H1 (cell line): ENCODE measurements around the gene LIFR. TPM values are rescaled to one million over a fixed set of nuclear protein-coding genes. Genes with fewer than 3 reads are reported as not detected.
A peak's percentile ranks its signal among the peaks of the same experiment; 100 is the strongest.

ENCODE experiments used
- CTCF ChIA-PET: fragments of 300-600 bp; sonication (Branson Sonifier 250); formaldehyde crosslinking; loops from one replicate; lab custom pipeline; 2021; ENCODE audit not compliant: partially characterized antibody; lab: Charles Lee
- POLR2A ChIA-PET: fragments of 300-600 bp; sonication (Branson Sonifier 250); formaldehyde crosslinking; loops from one replicate; lab custom pipeline; 2021; ENCODE audit warnings: inconsistent platforms; ENCODE audit not compliant: partially characterized antibody; lab: Charles Lee
- DNase-seq, 2 experiments: peaks; one replicate each; pipeline versions ENCODE4 v3.0.0 to v3.0.0-alpha.2; 2010 to 2022; ENCODE audit warnings: low spot score in 2 of 2, low read depth in 1 of 2, mixed read lengths in 1 of 2
- FAIRE-seq: peaks from 2 replicates; lab custom pipeline; 2011; peaks lifted over from hg19 to GRCh38; lab: Jason Lieb, UNC
- H2AFZ ChIP-seq: 2 replicates; pipeline ENCODE4 v1.8.1; 2012; ENCODE audit warnings: low read length, inconsistent platforms
- H2AK5ac ChIP-seq: 2 replicates; pipeline ENCODE4 v1.6.1; 2013; ENCODE audit warnings: low read depth, low read length
- H2BK120ac ChIP-seq: replicated peaks from 2 replicates; pipeline ENCODE3; 2013; ENCODE audit warnings: low read depth, low read length, inconsistent platforms
- H2BK12ac ChIP-seq: 2 replicates; pipeline ENCODE4 v1.6.1; 2013; ENCODE audit warnings: low read depth, low read length
- H2BK15ac ChIP-seq: 2 replicates; pipeline ENCODE4 v1.6.1; 2013; ENCODE audit warnings: low read length
- H2BK20ac ChIP-seq: 2 replicates; pipeline ENCODE4 v1.6.1; 2013; ENCODE audit warnings: low read length
- H2BK5ac ChIP-seq: 2 replicates; pipeline ENCODE4 v1.6.1; 2013; ENCODE audit warnings: low read depth, low read length
- H3K14ac ChIP-seq: 2 replicates; pipeline ENCODE4 v1.6.1; 2013; ENCODE audit warnings: inconsistent platforms; ENCODE audit not compliant: insufficient read length
- H3K18ac ChIP-seq: 2 replicates; pipeline ENCODE4 v1.6.1; 2013; ENCODE audit warnings: low read length; ENCODE audit errors: extremely low read depth
- H3K23ac ChIP-seq: 2 replicates; pipeline ENCODE4 v1.6.1; 2013; ENCODE audit warnings: inconsistent platforms; ENCODE audit not compliant: insufficient read length
- H3K23me2 ChIP-seq: 2 replicates; pipeline ENCODE4 v1.6.1; 2013; ENCODE audit warnings: low read depth, low read length
- H3K27ac ChIP-seq: 2 replicates; pipeline ENCODE4 v1.6.1; 2011; ENCODE audit warnings: low read depth, low read length, inconsistent platforms
- H3K27me3 ChIP-seq, 4 experiments: replicated peaks in 1 of 4; 1 replicate in 1 of 4; 2 replicates in 3 of 4; pipeline versions ENCODE4 v1.6.1 to v1.8.1; 2011 to 2013; ENCODE audit warnings: low read length in 3 of 4, mild to moderate bottlenecking in 3 of 4, inconsistent platforms in 2 of 4, mixed read lengths in 2 of 4, moderate library complexity in 1 of 4; ENCODE audit not compliant: control insufficient read depth in 3 of 4, insufficient read depth in 3 of 4; ENCODE audit errors: extremely low read depth in 1 of 4
- H3K36me3 ChIP-seq, 4 experiments: 2 replicates each; pipeline versions ENCODE4 v1.6.1 to v1.8.1; 2011 to 2013; ENCODE audit warnings: mild to moderate bottlenecking in 4 of 4, low read length in 3 of 4, moderate library complexity in 2 of 4, control low read depth in 1 of 4, inconsistent platforms in 1 of 4; ENCODE audit not compliant: insufficient read depth in 4 of 4, control insufficient read depth in 2 of 4
- H3K4ac ChIP-seq: replicated peaks from 2 replicates; pipeline ENCODE3; 2013; ENCODE audit warnings: low read length, low read depth, mixed read lengths, inconsistent platforms; ENCODE audit not compliant: insufficient read length
- H3K4me1 ChIP-seq, 4 experiments: replicated peaks in 1 of 4; 1 replicate in 1 of 4; 2 replicates in 3 of 4; pipeline versions ENCODE4 v1.6.1 to v1.8.1; 2011 to 2013; ENCODE audit warnings: low read length in 3 of 4, inconsistent platforms in 2 of 4, mixed read lengths in 1 of 4; ENCODE audit not compliant: insufficient read depth in 4 of 4, control insufficient read depth in 3 of 4
- H3K4me2 ChIP-seq, 2 experiments: 2 replicates each; pipeline versions ENCODE4 v1.6.1 to v1.8.1; 2011 to 2013; ENCODE audit warnings: low read depth in 2 of 2, low read length in 2 of 2, control low read depth in 1 of 2, inconsistent platforms in 1 of 2, mild to moderate bottlenecking in 1 of 2; ENCODE audit not compliant: insufficient read depth in 1 of 2
- H3K4me3 ChIP-seq, 4 experiments: fragments of 200-600, 300-600 bp in 1 of 4; sonication (generic), shearing (Covaris generic), sonication (Bioruptor Twin) in 1 of 4; 2 replicates each; pipeline versions ENCODE4 v1.5.1 to v1.8.1; 2011 to 2016; ENCODE audit warnings: low read length in 4 of 4, low read depth in 3 of 4, control low read depth in 2 of 4, inconsistent platforms in 2 of 4, mild to moderate bottlenecking in 2 of 4, mixed read lengths in 1 of 4, moderate library complexity in 1 of 4; ENCODE audit not compliant: insufficient read depth in 2 of 4; ENCODE audit errors: extremely low read depth in 1 of 4
- H3K56ac ChIP-seq: replicated peaks from 2 replicates; pipeline ENCODE3; 2013; ENCODE audit warnings: low read depth, mild to moderate bottlenecking, mixed read lengths, low read length, inconsistent platforms; ENCODE audit not compliant: insufficient read length
- H3K79me1 ChIP-seq: 2 replicates; pipeline ENCODE4 v1.6.1; 2013; ENCODE audit warnings: low read depth, low read length, control low read depth
- H3K79me2 ChIP-seq, 2 experiments: 2 replicates each; pipeline versions ENCODE4 v1.6.1 to v1.8.1; 2012 to 2013; ENCODE audit warnings: low read length in 2 of 2, mild to moderate bottlenecking in 2 of 2, inconsistent platforms in 1 of 2; ENCODE audit not compliant: insufficient read depth in 2 of 2, control insufficient read depth in 1 of 2
- H3K9ac ChIP-seq, 4 experiments: replicated peaks in 1 of 4; 1 replicate in 1 of 4; 2 replicates in 3 of 4; pipeline versions ENCODE4 v1.6.1 to v1.8.1; 2011 to 2013; ENCODE audit warnings: low read depth in 3 of 4, low read length in 3 of 4, control low read depth in 2 of 4, mild to moderate bottlenecking in 2 of 4, moderate library complexity in 2 of 4, inconsistent platforms in 1 of 4; ENCODE audit errors: extremely low read depth in 1 of 4
- H3K9me3 ChIP-seq, 2 experiments: 2 replicates each; pipeline versions ENCODE4 v1.6.1 to v1.8.1; 2012 to 2013; ENCODE audit warnings: mild to moderate bottlenecking in 2 of 2, moderate library complexity in 2 of 2, control low read depth in 1 of 2, inconsistent platforms in 1 of 2, low read depth in 1 of 2, low read length in 1 of 2, mixed read lengths in 1 of 2; ENCODE audit not compliant: insufficient read depth in 2 of 2
- H4K20me1 ChIP-seq, 2 experiments: replicated peaks in 1 of 2; 2 replicates each; pipeline versions ENCODE3 to v1.8.1; 2011 to 2013; ENCODE audit warnings: inconsistent platforms in 2 of 2, low read length in 2 of 2, mild to moderate bottlenecking in 1 of 2; ENCODE audit not compliant: insufficient read depth in 2 of 2, control insufficient read depth in 1 of 2
- H4K5ac ChIP-seq: 2 replicates; pipeline ENCODE4 v1.6.1; 2013; ENCODE audit warnings: low read length, low read depth, mixed read lengths, inconsistent platforms; ENCODE audit not compliant: insufficient read length
- H4K8ac ChIP-seq: 2 replicates; pipeline ENCODE4 v1.8.0; 2013; ENCODE audit warnings: mild to moderate bottlenecking, moderate library complexity, low read length, inconsistent platforms; ENCODE audit not compliant: insufficient read depth; ENCODE audit errors: extremely low read depth
- H4K91ac ChIP-seq: replicated peaks from 2 replicates; pipeline ENCODE3; 2013; ENCODE audit warnings: low read length, mixed read lengths, inconsistent platforms; ENCODE audit not compliant: insufficient read length
- BRCA1 ChIP-seq: IDR thresholded peaks from 2 replicates; pipeline ENCODE4 v1.6.1; 2012; ENCODE audit warnings: low read depth, low read length, improper control_type of control experiment
- SP1 ChIP-seq: IDR thresholded peaks from 2 replicates; pipeline ENCODE4 v1.6.1; 2011; ENCODE audit warnings: low read depth, low read length
- SRF ChIP-seq: IDR thresholded peaks from 2 replicates; pipeline ENCODE4 v1.6.1; 2011; ENCODE audit warnings: mild to moderate bottlenecking, low read depth, low read length, moderate library complexity
- TAF7 ChIP-seq: optimal IDR thresholded peaks from 2 replicates; pipeline ENCODE3; 2011; ENCODE audit warnings: low read depth, mild to moderate bottlenecking, inconsistent platforms, low read length, moderate library complexity, borderline replicate concordance
- WGBS, 2 experiments: shearing (Covaris generic) in 1 of 2; methylation state at CpG; one replicate each; pipeline versions ENCODE4 v1.1.6 to v1.1.7; 2013 to 2015; ENCODE audit warnings: low lambda C conversion rate in 2 of 2, mixed read lengths in 2 of 2, inconsistent platforms in 1 of 2, low coverage in 1 of 2, missing lambda C conversion rate in 1 of 2; ENCODE audit not compliant: insufficient replicate concordance in 2 of 2, insufficient coverage in 1 of 2, insufficient read length in 1 of 2; ENCODE audit errors: extremely low coverage in 1 of 2, missing lambda C conversion rate in 1 of 2; 5-methylcytosine and 5-hydroxymethylcytosine counted together
- polyA plus RNA-seq, 7 experiments: library from polyadenylated mRNA; depleted of rRNA in 3 of 7; stranded (reverse) in 5 of 7; unstranded in 2 of 7; fragments of >200 nt in 5 of 7; fragments of 200-250 nt in 2 of 7; gene quantifications; 1 replicate in 5 of 7; 2 replicates in 1 of 7; 4 replicates in 1 of 7; pipeline versions ENCODE4 v1.2.1 to v1.2.3, GENCODE V29; 2011 to 2013; ENCODE audit warnings: missing spikeins in 2 of 7, mixed read lengths in 2 of 7
- total RNA-seq: library from RNA; stranded (reverse); fragmentation: NEBNext Ultra II Directional; extraction: Animal tissue kit (Norgen Biotek cat#: 25700); gene quantifications from 2 replicates; pipeline ENCODE4 v1.2.1, GENCODE V29; 2021
- TF ChIP-seq, protein P1 (sequence below): IDR thresholded peaks from 2 replicates; pipeline ENCODE4 v1.6.1; 2012; ENCODE audit warnings: inconsistent platforms

LIFR gene
- total and polyA plus RNA-seq, 2 of the 8 experiments (the other 6 are each of a cell fraction or from before 2014, with no cell fraction given): 2.0 to 18.9 TPM

DNA sequence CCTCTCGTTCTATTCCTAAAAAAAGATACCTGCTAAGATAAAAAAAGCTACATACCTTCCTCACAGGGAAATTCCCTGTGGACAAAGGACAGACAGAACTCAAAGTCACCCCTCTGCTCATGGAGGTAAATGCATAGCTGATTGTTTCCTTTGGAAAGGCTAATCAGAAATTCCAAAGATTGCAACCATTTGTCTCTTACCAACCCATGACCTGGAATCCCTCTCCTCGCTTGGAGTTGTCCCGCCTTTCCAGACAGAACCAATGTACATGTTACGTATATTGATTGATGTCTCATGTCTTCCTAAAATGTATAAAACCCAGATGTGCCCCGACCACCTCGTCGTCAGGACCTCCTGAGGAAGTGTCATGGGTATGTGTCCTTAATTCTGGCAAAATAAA lies 49.2 kb upstream of the LIFR start:
- no peak overlapping the region for H3K4me2 ChIP-seq
- no peak overlapping the region for H4K5ac ChIP-seq
- no peak overlapping the region for H3K14ac ChIP-seq
- no peak overlapping the region for H3K4ac ChIP-seq
- no peak overlapping the region for H3K56ac ChIP-seq
- no peak overlapping the region for H2BK12ac ChIP-seq
- TF ChIP-seq, protein P1, sequence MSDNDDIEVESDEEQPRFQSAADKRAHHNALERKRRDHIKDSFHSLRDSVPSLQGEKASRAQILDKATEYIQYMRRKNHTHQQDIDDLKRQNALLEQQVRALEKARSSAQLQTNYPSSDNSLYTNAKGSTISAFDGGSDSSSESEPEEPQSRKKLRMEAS: no peak
- TF ChIP-seq SRF (no peak), TAF7 (no peak), SP1 (no peak), BRCA1 (no peak)
- 97% methylated on average over 7 of the region's 7 CpGs; no CpG with 5 or more reads in 1 of the 2 experiments for WGBS, 2 experiments
- H3K4me1 ChIP-seq: peaks cover 0 to 5% (median 1%) of the 10 kb centered on the region in 4 experiments; a peak in 2 of 7 replicates
- DNase-seq: no peak
- no peak overlapping the region for H3K4me3 ChIP-seq
- POLR2A ChIA-PET: no interaction called here
- H3K18ac ChIP-seq: no peak overlapping the region
- H2BK5ac ChIP-seq: no peak overlapping the region
- H2AFZ ChIP-seq: peak overlapping the region; percentile 85; the same call in 1 of the 2 replicates
- H3K23me2 ChIP-seq: no peaks in the 10 kb centered on the region
- no peak overlapping the region for H3K27ac ChIP-seq
- H3K79me1 ChIP-seq: no peaks in the 10 kb centered on the region
- CTCF ChIA-PET: interaction anchor here (0.9 to 1.2 kb wide), 2 partner anchors 9 to 204 kb away, joined by 3 read pairs; no protein-coding TSS in a partner anchor
- H4K20me1 ChIP-seq: no peaks in the 10 kb centered on the region
- FAIRE-seq: no peak
- H3K27me3 ChIP-seq: no peaks in the 10 kb centered on the region
- H2BK20ac ChIP-seq: no peak overlapping the region
- H4K8ac ChIP-seq: no peak overlapping the region
- H3K9ac ChIP-seq: no peak overlapping the region
- H2BK15ac ChIP-seq: no peak overlapping the region
- no peaks in the 10 kb centered on the region for H3K9me3 ChIP-seq
- no peaks in the 10 kb centered on the region; a peak in 1 of 8 replicates for H3K36me3 ChIP-seq
- H3K79me2 ChIP-seq: no peaks in the 10 kb centered on the region
- H3K23ac ChIP-seq: no peak overlapping the region
- no peak overlapping the region for H2BK120ac ChIP-seq
- H4K91ac ChIP-seq: no peak overlapping the region
- H2AK5ac ChIP-seq: no peak overlapping the region
